ENCODE measurements around the gene GRIPAP1.
A peak's percentile ranks its signal among the peaks of the same experiment; 100 is the strongest.

GRIPAP1 gene, protein sequence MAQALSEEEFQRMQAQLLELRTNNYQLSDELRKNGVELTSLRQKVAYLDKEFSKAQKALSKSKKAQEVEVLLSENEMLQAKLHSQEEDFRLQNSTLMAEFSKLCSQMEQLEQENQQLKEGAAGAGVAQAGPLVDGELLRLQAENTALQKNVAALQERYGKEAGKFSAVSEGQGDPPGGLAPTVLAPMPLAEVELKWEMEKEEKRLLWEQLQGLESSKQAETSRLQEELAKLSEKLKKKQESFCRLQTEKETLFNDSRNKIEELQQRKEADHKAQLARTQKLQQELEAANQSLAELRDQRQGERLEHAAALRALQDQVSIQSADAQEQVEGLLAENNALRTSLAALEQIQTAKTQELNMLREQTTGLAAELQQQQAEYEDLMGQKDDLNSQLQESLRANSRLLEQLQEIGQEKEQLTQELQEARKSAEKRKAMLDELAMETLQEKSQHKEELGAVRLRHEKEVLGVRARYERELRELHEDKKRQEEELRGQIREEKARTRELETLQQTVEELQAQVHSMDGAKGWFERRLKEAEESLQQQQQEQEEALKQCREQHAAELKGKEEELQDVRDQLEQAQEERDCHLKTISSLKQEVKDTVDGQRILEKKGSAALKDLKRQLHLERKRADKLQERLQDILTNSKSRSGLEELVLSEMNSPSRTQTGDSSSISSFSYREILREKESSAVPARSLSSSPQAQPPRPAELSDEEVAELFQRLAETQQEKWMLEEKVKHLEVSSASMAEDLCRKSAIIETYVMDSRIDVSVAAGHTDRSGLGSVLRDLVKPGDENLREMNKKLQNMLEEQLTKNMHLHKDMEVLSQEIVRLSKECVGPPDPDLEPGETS

DNA sequence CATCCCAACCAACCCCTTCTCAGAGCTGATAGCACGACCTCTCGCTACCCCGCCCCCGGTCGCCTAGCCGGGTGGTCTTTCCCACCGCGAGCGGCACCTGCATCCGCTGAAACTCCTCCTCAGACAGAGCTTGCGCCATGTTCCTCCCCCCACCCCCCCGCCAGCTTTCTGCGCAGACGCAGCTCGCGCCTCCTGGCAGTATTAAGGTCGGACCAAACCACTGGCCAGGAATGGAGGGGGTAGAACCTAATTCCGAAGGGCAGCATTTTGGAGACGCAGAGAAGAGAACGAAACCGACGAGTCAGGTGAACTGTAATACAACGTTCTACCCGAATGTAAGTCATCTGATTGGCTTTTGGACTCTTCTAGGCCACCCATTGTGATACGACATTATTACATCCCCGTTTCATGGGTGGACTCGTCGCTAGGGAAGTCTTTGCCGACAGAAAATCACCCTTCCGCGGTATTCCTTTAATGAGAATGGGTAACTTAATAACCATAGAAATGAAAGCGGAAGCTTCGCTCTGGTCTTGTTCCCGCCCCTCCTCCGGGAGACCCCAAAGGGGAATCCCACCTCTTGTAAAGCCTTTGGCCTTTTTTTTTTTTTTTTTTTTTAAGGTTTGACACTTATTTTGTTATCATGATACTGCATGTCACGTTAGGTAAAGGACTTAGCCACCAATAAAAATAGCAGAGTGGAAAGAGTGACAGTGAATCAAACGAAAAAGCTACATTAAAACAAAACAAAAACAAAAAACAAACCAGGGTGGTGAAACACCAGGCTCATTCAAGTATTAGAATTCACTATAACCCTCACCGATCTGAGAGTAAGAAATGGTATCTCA lies at the start of gene GRIPAP1:
TSS of gene GRIPAP1 (minus strand) at position 174 of the 845 bp plus-strand sequence. CDS start at position 139, 35 bp downstream.
- peak; percentile 41 for DNase-seq (ENCODE audit: low read depth)

DNA sequence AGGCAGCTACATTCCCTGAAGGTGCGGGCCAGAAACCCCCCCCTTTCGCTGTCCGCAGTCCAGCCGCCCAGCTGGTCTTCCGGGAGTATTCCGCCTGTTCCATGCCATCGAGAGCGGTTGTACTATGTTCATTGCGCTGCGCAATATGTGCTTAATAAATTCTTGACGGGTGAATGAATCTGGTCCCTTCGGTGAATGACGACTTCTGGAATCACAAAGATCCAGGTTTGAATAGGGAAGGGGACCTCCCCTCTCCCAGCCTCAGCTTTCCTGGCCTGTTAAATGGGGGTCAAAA lies 41.9 kb upstream of the GRIPAP1 start:
- no peak for DNase-seq (ENCODE audit: low read depth)

DNA sequence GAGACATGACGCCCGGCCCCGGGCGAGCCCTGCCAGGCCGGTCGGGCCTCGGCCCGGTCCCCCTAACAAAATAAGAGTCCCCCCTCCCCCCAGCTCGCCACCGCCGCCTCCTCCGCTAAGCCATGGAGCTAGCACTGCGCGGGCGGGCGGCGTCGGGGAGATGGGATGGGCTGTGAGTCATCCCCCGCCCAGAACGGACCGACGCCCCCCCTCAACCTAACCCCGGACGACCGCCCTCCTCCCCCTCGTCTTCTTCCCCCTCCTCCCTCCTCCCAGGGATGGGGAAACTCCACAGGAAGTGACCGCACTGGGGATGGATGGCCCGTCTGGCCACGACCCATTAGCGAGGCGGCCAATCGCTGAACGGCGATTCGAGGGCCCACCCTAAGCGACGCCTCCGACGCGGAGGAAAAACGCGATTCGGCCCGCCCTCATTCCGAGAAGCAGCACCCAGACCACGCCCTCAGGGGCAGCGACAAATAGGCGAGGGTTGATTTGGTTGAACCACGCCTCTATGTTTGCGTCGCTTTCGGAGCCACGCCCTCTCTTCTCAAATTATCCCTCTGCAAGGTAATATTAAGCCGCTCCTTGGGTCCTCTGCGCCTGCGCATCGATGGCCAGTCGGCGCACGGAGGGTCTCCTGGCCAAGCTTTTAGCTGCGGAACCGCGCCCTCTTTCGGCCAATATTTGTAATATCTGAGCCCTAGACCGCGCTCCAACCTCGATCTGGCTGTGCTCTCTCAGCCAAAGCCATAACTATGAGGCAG lies 41.3 kb upstream of the GRIPAP1 start, which contains the start of gene TFE3:
TSS of gene TFE3 (minus strand) at position 138 of the 767 bp plus-strand sequence. CDS start at position 7, 131 bp downstream.
- DNase-seq (ENCODE audit: low read depth), result peak; percentile 71

DNA sequence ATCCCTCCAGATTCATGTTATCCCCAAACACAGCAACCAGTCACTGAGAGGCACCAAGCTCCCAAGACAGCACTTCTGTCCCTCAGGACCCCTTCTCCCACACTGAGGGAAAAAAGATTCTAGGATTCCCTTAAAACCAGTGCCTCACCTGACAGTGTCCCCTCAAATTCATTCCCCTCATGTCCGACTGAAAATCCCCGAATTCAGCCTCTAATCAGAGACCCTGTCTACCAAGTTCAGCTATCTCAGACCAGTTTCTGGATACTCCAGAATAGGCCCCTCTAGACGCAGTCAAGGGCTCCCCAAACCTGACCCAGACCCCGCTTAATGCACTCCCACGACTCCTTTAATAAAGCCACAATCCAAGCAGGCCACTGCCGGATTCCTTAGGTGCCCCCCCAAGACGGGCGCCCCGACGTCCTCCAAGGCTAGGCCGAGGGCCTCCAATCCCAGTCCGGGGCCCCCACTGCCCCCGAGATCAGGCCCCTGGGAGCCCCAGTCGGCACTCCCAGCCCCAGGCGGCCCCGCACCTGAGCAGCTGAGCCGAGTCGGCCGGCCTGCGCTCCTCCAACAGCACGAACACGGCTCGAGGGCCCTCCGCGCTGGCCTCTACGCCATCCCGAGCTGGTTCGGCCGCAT lies 40.6 kb upstream of the GRIPAP1 start:
- DNase-seq (ENCODE audit: low read depth), result no peak

DNA sequence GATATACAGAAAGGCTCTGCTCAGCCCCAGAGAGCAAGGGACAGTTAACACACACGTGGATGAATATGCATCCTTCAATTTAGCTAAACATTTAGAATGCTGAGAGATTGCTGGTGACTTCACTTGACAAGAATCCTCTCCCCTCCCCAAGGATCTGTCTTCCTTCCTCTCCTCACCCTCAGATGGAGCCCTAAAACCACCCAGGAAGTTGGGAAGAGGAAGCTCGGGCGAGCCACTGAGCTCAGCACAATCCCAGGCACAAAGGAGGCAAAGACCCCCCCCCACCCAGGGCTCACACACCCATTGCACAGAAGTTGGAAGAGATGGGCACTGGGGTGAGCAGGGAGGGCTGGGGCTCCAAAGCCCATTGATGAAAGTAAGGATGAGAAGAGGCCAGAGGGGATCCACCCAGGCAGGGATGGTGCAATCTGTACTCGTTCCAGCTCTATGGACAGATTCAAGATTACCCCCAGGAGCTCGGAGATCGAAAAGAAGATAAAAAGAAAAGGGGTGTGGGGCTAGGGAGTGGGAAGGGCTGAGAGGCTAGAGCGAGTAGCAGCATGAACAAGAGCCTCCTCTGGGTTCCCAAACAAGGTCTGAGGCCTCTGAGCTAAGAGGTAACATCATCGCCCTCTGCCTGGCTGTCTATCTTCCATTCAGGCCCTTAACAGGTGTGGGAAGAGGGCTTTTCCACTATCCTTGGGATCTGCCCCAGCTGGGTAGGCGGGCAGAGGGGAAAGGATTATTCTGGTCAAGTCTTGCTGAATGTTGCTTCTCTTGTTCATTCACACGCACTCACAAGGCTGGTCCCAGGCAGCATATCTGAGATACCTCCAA lies 39.9 kb upstream of the GRIPAP1 start:
- DNase-seq (ENCODE audit: low read depth), result no peak

DNA sequence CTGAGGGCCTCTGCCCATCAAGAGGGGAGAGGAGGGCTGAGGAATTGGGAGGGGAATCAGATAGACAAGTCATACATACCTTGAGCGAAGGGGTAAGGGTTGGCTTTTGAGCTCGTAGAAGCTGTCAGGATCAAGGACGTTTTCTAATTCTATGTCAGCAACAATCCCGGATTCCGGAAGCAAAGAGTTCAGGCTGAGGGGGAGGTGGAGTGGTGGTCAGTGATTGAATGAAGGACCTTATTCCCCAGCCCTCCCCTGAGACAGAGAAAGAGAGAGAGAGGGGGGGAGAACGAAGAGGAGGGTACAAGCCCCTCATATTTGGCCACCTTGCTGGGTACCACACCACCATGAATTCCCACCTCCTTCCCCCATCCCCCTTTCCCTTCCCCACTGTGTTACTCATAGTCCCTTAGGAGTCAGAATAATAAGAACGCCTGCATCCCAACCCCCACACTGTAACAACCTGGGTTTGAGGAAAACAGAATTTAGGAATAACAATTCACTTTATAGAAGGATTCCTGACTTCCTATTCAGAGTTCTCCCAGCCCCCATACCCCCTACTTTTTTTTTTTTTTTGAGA lies 38.4 kb upstream of the GRIPAP1 start:
- DNase-seq (ENCODE audit: low read depth), result no peak

DNA sequence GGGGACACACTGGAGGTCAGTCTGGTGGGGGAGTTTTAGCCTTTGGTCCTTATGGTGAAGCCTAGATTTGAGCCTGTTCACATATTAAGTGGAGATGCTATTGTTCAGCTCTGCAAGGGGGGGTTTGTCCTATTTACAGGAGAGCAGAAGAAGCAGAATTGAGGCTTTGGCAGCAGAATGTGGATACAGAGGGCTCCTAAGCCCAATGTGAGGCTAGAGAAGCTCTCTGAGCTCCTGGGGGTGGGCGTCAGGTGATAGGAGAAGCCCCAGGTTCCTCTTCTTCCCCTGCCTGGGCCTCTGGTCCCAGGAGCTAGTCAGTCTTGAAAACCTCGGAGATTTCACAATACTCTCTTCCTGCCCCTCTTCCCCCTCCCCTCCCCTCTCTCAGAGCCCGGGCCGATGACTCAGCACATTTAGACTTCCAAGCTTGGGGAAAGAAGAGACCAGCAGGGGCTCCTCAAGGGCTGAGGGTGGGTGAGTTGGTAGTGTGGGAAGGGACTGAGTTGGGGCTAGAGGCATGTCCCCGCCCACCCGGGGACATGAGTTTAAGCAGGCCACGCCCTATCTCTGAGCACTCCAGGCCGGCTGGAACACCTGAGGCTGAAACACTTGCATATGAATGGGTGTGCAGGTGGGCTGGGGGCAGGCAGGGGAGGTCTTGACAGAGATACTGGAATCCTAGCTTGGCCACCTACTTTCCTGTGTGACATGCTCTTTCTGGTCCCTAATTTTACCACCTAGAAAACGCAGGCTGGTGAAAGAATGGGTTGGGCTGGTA lies 37.7 kb upstream of the GRIPAP1 start:
- no peak for DNase-seq (ENCODE audit: low read depth)

DNA sequence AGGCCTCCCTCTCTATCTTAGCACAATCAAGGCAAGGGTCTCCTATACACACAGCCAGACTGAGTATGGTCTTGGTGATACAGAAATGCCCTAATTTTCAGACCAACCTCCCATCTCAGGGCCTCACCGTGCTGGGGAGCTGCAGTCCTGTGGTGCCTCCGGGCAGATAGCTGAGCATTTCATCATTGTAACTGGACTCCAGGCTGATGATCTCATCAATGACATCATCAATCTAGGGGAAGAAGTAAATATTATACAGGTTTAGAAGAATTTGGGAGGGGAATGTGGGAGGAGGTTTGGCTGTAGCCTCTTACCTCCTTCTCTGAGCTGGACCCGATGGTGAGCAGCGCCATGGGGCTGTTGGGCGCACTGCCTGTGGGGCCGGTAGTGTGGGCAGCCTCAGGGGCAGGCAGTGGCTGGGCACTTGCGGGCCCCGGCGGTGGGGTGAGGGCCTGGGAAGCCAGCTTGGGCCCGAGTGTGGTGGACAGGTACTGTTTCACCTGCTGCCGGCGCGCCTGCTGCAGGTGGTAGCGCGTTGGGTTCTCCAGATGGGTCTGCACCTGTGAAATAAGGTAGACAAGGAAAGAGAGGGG lies 35.9 kb upstream of the GRIPAP1 start:
- DNase-seq (ENCODE audit: low read depth), result no peak

DNA sequence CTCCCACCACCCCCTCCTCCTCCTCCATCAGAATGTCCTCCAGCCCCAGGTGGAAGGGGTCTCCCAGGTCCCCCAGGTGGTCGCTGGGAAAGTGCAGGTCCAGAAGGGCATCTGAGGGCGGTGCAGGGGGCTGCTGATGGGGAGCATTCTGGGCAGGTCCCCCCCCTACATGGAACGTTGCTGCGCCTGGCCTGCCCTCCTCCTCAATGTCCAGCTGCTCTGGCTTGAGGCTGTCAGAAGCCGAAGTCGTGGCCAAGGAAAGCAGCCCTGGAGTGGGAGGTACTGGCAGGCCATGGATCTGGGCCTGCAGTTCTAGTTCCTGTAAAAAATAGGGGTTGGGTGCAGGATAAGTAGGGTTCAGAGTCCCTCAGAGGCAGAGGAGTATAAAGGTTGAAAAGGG lies 28.2 kb upstream of the GRIPAP1 start:
- DNase-seq (ENCODE audit: low read depth), result no peak

DNA sequence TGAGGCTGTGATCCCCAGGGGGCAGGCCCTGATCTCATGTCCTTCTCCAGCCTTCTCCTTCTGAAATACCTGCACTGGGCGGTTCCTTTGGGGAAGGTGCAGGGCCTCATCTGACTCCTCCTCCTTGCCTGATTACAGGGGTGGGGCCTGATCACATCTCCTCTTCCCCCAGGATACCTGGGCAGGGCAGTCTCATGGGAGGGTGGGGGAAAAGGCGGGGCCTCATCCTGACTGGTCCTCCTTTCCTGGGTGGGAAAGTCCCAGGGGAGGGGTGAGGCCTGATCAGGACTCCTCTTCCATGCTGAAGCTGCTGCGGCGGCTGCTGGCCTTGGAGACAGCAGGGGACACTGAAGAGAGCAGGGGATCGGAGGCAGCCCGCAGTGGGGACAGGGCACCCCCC lies 27.8 kb upstream of the GRIPAP1 start:
- DNase-seq (ENCODE audit: low read depth), result no peak

DNA sequence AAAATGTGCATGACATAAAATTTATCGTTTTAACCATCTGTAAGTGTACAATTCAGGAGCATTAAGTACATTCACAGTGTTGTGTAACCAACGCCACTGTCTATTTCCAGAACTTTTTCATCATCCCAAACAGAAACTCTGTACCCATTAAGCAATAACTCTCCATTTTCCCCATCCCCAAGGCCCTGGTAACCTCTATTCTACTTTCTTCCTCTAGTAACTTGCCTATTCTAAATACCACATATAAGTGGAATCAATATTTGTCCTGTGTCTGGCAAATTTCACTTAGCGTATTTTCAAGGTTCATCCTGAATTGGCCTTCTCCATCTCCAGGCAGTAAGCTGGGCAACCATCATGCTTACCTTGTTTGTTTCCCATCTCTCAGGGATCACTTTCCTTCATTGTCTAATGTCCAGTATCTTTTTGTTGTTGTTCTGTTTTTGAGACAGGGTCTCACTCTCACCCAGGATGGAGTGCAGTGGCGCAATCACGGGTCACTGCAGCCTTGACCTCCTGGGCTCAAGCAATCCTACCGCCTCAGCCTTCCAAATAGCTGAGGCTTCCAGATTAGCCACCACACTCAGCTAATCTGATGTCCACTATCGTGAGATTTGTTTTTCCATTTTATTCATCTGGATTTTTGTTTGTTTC lies 17.7 kb upstream of the GRIPAP1 start:
- no peak for DNase-seq (ENCODE audit: low read depth)

DNA sequence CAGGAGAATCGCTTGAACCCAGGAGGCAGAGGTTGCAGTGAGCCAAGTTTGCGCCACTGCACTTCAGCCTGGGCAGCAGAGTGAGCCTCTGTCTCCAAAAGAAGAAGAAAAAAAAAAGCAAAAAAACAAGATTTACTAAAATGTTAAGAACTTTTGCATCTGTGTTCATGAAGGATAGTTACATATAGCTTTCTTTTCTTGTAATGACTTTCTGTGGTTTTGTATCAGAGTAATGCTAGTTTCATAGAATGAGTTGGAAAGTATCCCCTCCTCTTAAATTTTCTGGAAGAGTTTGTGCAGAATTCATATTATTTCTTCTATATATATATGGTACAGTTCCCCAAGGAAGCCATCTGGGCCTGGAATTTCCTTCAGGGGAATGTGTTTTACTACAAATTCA lies 17.0 kb upstream of the GRIPAP1 start:
- no peak for DNase-seq (ENCODE audit: low read depth)

DNA sequence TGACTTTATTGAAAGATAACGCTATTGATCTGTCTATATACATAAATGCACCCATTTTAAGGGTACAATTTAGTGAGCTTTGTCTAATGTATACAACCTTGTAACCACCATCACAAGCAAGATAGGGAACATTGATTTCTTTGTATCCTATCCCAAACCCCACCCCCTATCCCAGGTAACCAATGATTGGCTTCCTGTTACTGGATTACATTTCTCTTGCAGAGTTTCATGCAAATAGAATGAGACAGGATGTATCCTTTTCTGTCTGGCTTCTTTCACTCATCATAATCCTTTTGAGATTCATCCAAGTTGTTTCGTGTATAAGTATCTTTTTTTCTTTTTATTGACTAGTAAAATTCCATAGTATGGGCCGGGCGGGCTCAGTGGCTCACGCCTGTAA lies 1.6 kb upstream of the GRIPAP1 start:
- DNase-seq (ENCODE audit: low read depth), result no peak

DNA sequence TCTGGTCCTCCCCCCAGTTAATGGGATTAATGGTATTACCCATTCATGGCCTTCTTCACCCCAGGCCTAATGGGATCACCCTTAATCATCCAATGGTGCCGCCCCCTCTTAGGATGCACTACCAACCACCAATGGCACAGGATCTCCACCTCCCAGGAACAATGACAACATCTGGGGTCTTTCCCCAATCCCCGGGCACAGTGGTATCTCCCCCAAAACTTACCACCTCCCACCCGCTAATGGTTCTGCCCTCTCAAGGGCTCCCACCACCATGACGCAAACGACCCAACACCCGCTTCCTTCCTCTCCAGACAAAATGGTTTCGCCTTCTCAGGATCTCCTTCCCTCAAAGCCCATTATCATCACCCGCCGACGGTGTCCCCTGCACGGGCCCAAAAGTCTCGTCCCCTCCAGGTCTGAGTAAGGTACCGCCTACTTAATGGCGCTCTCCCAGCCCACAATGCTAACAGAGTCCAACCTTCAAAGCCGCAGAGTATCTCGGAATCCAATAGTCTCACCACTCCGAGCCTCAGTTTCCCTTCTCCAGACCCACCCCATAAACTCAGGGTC lies 458 bp downstream of the GRIPAP1 start:
- peak; percentile 1 for DNase-seq (ENCODE audit: low read depth)

DNA sequence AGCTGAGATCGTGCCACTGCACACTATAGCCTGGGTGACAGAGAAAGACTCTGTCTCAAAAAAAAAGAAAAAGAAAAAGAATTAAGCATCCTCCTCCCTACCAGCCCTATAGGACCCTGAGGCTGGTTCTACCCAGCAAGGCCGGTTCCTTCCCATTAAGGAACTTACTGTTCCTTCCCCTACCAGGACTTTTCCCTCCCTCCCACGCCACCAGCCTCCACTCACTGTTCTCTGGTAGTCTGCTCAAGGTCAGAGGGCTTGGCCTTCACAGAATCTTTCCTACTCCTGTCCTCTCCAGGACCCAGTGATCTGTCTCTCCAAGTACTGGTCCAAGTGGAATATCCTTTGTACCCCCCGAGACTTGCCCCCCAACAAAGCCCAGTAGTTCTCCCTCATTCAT lies 1.4 kb downstream of the GRIPAP1 start:
- no peak for DNase-seq (ENCODE audit: low read depth)

DNA sequence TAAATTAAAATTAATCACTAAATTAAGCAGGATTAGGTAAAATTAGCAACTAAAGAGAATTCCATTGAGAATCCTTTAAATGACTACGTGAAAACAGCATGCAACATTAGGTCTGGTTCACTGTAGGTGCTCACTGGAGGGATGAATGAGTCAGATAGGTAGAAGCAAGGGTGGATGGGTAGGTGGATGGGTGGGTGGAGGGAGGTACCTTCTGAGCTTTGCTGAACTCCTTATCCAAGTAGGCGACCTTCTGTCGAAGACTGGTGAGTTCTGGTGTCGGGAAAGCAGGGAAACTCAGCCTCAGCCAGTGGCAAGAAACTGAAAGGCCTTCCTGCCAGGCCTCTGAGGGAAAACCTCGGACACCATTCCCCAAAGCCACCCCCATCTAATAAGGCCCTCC lies 3.0 kb downstream of the GRIPAP1 start:
- DNase-seq (ENCODE audit: low read depth), result no peak

DNA sequence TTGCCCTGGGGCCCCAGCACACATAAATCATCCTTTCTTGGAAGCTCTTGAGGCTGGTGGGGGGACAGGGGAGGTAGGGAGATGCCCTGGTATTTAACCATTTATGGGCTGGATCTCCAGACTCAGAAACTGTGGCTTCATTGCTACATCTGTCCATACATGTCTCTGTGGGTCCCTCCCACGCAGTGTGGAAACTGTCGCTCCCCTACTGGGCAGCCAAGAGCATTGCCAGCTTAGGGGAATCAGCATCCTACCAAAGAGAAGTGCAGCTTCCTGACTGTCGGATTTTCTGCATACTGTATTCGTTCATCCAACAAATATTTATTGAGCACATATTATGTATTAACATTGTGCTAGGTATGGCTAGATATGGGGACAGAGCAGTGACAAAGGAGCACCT lies 3.7 kb downstream of the GRIPAP1 start:
- no peak for DNase-seq (ENCODE audit: low read depth)

DNA sequence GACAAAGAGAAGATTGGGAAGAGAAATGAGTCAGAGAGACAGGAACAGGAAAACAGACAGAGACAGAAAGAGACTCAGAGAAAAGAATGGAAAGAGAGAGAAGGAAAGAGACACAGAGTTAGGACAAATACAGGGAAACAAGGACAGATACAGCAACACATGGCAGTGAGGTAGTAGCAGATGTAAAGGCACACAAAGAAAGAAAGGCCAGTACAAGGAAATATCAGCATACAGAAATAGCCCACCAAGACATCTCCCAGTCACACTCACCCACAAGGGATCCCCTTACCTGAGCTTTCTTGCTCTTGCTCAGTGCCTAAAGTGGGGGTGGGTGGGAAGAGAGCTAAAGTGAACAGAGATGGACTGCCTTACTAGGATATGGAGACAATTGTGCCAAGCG lies 4.2 kb downstream of the GRIPAP1 start:
- no peak for DNase-seq (ENCODE audit: low read depth)
